Activated naive CD4-positive, alpha-beta T cell treated with anti-CD3 and anti-CD28 coated beads for 36 hours (primary cell): ENCODE results near the gene IGSF9B. TPM values are rescaled to one million over a fixed set of nuclear protein-coding genes. Genes with fewer than 3 reads are reported as not detected.

ENCODE experiments used
- CTCF ChIA-PET: fragments of 350-600 bp; sonication (Branson Sonifier 250); formaldehyde crosslinking; loops from one replicate; lab custom pipeline; 2021; ENCODE audit warnings: antibody characterized with exemption; lab: Charles Lee
- DNase-seq: peaks from one replicate; pipeline ENCODE4 v3.0.0-alpha.2; 2020
- H3K27ac Mint-ChIP-seq: one replicate; pipeline ENCODE4 v1.8.0; 2021; ENCODE audit warnings: mild to moderate bottlenecking, mixed read lengths
- H3K27me3 Mint-ChIP-seq: one replicate; pipeline ENCODE4 v1.8.0; 2021; ENCODE audit warnings: low read depth, mixed read lengths
- H3K36me3 Mint-ChIP-seq: one replicate; pipeline ENCODE4 v1.8.0; 2021; ENCODE audit warnings: low read depth, mixed read lengths
- H3K4me1 Mint-ChIP-seq: one replicate; pipeline ENCODE4 v1.8.0; 2021; ENCODE audit warnings: low read depth, mixed read lengths
- H3K4me3 Mint-ChIP-seq: one replicate; pipeline ENCODE4 v1.8.0; 2021; ENCODE audit warnings: mild to moderate bottlenecking, moderate library complexity, mixed read lengths
- H3K9me3 Mint-ChIP-seq: one replicate; pipeline ENCODE4 v1.8.0; 2021; ENCODE audit warnings: mixed read lengths
- intact Hi-C: fragments of 100-400 bp; cut with micrococcal nuclease; formaldehyde crosslinking; loops from one replicate; pipeline ENCODE4 v1.15.1; 2023
- total RNA-seq, 2 experiments: library from RNA; stranded (reverse); gene quantifications; one replicate each; pipeline ENCODE4 v1.2.3, GENCODE V29; 2021

The IGSF9B gene
- total RNA-seq, 2 experiments from 2014 or later = 26.5 to 34.0 TPM

GRCh38 chr11:133982151-133982550 lies 25.4 kb upstream of the IGSF9B start:
- CTCF ChIA-PET = interaction anchor here (1.3 kb wide), 1 partner anchor 68 kb away, joined by 3 read pairs; no protein-coding TSS in a partner anchor
- Mint-ChIP-seq H3K27ac (no peak overlapping the region), H3K9me3 (no peaks in the 10 kb centered on the region), H3K4me1 (no peaks in the 10 kb centered on the region), H3K36me3 (no peaks in the 10 kb centered on the region), H3K27me3 (no peaks in the 10 kb centered on the region), H3K4me3 (no peak overlapping the region)
- intact Hi-C loops = no loop called here
- no peak for DNase-seq

DNA sequence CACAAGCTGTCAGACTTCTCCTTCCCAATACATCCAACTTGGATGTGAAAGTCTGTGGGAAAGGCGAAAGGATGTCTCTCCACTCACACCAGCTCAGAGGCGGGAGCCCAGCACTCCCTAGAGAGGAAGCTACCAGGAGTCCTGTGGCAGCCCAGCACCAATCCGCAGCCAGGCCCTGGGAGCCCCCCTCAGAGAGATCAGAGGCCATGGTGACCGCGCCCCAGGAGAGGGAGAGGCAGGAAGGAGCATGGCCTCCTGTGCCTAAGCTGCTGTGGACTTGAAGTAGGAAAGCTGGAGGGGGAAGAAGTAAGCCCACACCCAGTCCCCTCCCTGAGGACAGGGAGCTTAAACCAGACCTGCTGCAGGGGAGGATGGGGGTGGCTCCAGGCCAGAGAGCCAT lies 24.4 kb upstream of the IGSF9B start:
- no peak overlapping the region for H3K27ac Mint-ChIP-seq
- H3K36me3 Mint-ChIP-seq = no peaks in the 10 kb centered on the region
- no peaks in the 10 kb centered on the region for H3K9me3 Mint-ChIP-seq
- intact Hi-C loops = no loop called here
- no peaks in the 10 kb centered on the region for H3K27me3 Mint-ChIP-seq
- CTCF ChIA-PET = no interaction called here
- H3K4me3 Mint-ChIP-seq = no peak overlapping the region
- H3K4me1 Mint-ChIP-seq = no peaks in the 10 kb centered on the region
- DNase-seq = no peak

GRCh38 chr11:133980665-133981064 lies 23.9 kb upstream of the IGSF9B start:
- no peak for DNase-seq
- no peak overlapping the region for H3K4me3 Mint-ChIP-seq
- no peaks in the 10 kb centered on the region for H3K27me3 Mint-ChIP-seq
- intact Hi-C loops = no loop called here
- no peaks in the 10 kb centered on the region for H3K9me3 Mint-ChIP-seq
- no peaks in the 10 kb centered on the region for H3K36me3 Mint-ChIP-seq
- CTCF ChIA-PET = no interaction called here
- no peaks in the 10 kb centered on the region for H3K4me1 Mint-ChIP-seq
- H3K27ac Mint-ChIP-seq = no peak overlapping the region

DNA sequence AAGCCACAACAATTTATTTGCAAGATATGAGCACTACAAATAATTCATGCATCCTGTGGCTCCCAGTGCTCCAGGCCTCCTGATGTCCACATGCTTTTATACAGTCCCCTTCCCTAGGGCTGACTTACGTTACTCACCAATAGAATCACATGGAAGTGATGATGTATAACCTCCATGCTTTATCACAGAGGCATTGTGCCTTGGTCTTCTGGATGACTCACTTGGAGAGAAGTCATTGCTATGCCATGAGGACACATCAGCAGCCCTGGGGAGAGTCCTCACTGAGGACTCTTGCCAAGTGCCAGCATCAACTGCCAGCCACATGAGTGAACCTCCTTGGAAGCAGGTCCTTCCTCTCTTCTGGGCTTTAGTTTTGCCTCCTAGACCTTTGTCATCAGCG lies 22.0 kb upstream of the IGSF9B start:
- no peak overlapping the region for H3K4me3 Mint-ChIP-seq
- no peak overlapping the region for H3K27ac Mint-ChIP-seq
- intact Hi-C loops = no loop called here
- H3K27me3 Mint-ChIP-seq = peaks cover 3% of the 10 kb centered on the region
- H3K9me3 Mint-ChIP-seq = no peaks in the 10 kb centered on the region
- no peaks in the 10 kb centered on the region for H3K36me3 Mint-ChIP-seq
- CTCF ChIA-PET = no interaction called here
- no peaks in the 10 kb centered on the region for H3K4me1 Mint-ChIP-seq
- DNase-seq = no peak

DNA sequence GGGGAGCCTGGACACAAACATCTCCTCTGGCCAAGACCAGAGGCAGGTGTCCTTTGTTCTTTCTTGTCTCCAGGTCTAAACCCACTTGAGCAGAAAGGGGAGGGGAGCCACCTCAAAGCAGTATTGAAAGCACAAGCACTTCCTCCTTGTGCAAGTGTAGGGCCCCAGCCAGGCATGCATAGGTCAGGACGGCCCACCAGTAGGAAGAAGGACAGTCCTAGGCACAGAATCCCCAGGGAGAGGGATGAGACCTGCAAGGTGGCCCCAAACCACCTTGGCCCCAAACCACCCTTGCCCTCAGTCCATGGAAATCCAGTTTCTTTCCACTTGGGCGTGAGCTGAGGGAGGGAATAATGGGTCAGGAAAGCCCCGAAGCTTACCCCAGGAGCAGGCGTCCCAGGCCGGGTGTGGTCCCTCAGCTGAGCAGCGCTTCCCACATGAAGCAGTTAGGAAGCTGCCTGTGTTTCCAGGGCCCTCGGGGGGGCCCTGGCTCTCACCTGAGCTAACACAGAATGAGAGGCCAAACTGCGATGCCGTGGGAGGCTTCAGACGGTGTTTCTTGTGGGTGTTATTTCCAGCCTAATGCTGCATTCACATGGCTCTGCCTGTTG lies 20.4 kb upstream of the IGSF9B start:
- H3K4me3 Mint-ChIP-seq = no peak overlapping the region
- H3K4me1 Mint-ChIP-seq = no peaks in the 10 kb centered on the region
- CTCF ChIA-PET = no interaction called here
- H3K9me3 Mint-ChIP-seq = no peaks in the 10 kb centered on the region
- no peak for DNase-seq
- H3K27me3 Mint-ChIP-seq = peaks cover 3% of the 10 kb centered on the region
- no peak overlapping the region for H3K27ac Mint-ChIP-seq
- H3K36me3 Mint-ChIP-seq = no peaks in the 10 kb centered on the region
- intact Hi-C loops = no loop called here

DNA sequence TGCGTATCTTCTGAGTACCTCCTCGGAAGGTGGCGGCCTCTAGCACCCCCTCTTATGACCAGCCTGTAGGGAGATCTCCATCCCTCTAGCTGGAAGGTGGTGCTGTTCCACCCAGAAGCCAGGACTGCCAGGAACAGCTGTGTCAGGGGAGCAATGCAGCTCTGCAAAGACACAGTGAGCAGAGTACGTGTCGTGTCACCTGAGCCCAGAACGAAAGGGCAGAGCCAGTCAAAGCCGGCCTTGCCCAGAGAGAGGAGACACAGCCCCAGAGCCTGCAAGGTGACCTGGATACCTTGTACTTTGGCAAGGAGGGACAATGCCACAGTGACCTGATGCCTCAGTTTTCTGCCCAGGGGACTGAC lies 18.7 kb upstream of the IGSF9B start:
- Mint-ChIP-seq H3K36me3 (no peaks in the 10 kb centered on the region), H3K4me1 (no peaks in the 10 kb centered on the region), H3K27ac (no peak overlapping the region), H3K27me3 (peaks cover 3% of the 10 kb centered on the region), H3K9me3 (no peaks in the 10 kb centered on the region), H3K4me3 (no peak overlapping the region)
- intact Hi-C loops = no loop called here
- CTCF ChIA-PET = no interaction called here
- DNase-seq = no peak

- no peak for DNase-seq
- Mint-ChIP-seq H3K36me3 (no peaks in the 10 kb centered on the region), H3K27ac (no peak overlapping the region), H3K9me3 (no peaks in the 10 kb centered on the region), H3K4me3 (no peak overlapping the region), H3K4me1 (no peaks in the 10 kb centered on the region), H3K27me3 (peaks cover 3% of the 10 kb centered on the region)
- CTCF ChIA-PET = no interaction called here
- intact Hi-C loops = no loop called here
Measured at GRCh38 chr11:133974836-133975487, 18.2 kb upstream of the IGSF9B start.

DNA sequence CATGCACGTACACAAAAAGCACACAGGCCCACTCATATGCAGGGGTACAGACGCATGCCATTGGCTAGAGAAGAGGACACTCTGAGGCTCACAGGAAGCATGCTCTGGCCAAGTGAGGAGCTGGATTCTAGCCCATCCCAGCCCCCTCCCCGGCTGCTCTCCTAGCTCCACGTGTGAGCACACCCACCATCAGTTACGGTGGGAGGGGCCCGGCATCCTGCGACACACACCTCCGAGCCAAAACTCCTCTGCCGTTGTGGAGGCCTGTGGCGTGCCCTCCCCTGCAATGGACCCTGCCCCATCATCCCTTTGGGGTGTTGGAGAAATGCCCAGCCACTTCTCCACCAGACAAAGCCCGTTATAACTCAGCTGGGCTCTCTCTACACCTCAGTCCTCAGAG lies 15.1 kb upstream of the IGSF9B start:
- Mint-ChIP-seq H3K36me3 (no peaks in the 10 kb centered on the region), H3K27me3 (peaks cover 5% of the 10 kb centered on the region), H3K9me3 (no peaks in the 10 kb centered on the region), H3K27ac (no peak overlapping the region), H3K4me3 (no peak overlapping the region), H3K4me1 (peaks cover 9% of the 10 kb centered on the region)
- no peak for DNase-seq
- CTCF ChIA-PET = no interaction called here
- intact Hi-C loops = no loop called here

- DNase-seq = no peak
- H3K36me3 Mint-ChIP-seq = no peaks in the 10 kb centered on the region
- CTCF ChIA-PET = interaction anchor here (0.9 to 1.1 kb wide), 2 partner anchors 17 to 81 kb away, joined by 3 read pairs; no protein-coding TSS in a partner anchor
- intact Hi-C loops = loop anchor here (5.0 kb wide), 1 partner anchor 168 kb away; no protein-coding TSS in a partner anchor
- H3K27me3 Mint-ChIP-seq = peaks cover 2% of the 10 kb centered on the region
- no peak overlapping the region for H3K27ac Mint-ChIP-seq
- H3K9me3 Mint-ChIP-seq = no peaks in the 10 kb centered on the region
- no peak overlapping the region for H3K4me3 Mint-ChIP-seq
- peaks cover 9% of the 10 kb centered on the region for H3K4me1 Mint-ChIP-seq
Measured at GRCh38 chr11:133969112-133969511, 12.3 kb upstream of the IGSF9B start.

DNA sequence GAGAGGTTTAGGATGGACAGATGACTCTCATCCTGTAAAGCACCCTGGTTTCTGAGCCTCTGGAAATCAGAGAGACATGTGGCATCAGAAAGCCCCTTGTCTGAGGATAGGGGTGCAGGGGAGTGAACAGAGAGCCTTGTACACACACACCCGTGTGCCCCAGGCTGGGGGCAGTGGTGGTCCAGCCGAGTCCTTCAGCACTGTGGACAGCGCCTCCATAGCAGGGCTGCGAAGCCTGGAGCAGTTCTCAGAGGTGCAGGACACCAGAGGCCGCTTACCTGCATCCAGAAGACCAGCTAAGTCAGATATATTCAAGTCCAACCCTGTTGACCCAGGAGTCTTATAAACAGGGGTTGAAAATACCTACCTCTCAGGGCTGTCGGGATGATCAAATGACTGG lies 11.5 kb upstream of the IGSF9B start:
- H3K27me3 Mint-ChIP-seq = peaks cover 2% of the 10 kb centered on the region
- no peak for DNase-seq
- H3K36me3 Mint-ChIP-seq = no peaks in the 10 kb centered on the region
- peaks cover 9% of the 10 kb centered on the region for H3K4me1 Mint-ChIP-seq
- CTCF ChIA-PET = interaction anchor here (0.9 kb wide), 1 partner anchor 16 kb away, joined by 3 read pairs; no protein-coding TSS in a partner anchor
- no peaks in the 10 kb centered on the region for H3K9me3 Mint-ChIP-seq
- no peak overlapping the region for H3K27ac Mint-ChIP-seq
- intact Hi-C loops = loop anchor here (5.0 kb wide), 1 partner anchor 169 kb away; no protein-coding TSS in a partner anchor
- H3K4me3 Mint-ChIP-seq = peak overlapping the region; percentile 81

- intact Hi-C loops = loop anchor here (1.0 to 5.0 kb wide), 4 partner anchors 39 to 170 kb away; no protein-coding TSS in a partner anchor
- Mint-ChIP-seq H3K4me1 (peaks cover 9% of the 10 kb centered on the region), H3K4me3 (peak overlapping the region; percentile 81)
Measured at GRCh38 chr11:133967599-133968238, 11.0 kb upstream of the IGSF9B start.

DNA sequence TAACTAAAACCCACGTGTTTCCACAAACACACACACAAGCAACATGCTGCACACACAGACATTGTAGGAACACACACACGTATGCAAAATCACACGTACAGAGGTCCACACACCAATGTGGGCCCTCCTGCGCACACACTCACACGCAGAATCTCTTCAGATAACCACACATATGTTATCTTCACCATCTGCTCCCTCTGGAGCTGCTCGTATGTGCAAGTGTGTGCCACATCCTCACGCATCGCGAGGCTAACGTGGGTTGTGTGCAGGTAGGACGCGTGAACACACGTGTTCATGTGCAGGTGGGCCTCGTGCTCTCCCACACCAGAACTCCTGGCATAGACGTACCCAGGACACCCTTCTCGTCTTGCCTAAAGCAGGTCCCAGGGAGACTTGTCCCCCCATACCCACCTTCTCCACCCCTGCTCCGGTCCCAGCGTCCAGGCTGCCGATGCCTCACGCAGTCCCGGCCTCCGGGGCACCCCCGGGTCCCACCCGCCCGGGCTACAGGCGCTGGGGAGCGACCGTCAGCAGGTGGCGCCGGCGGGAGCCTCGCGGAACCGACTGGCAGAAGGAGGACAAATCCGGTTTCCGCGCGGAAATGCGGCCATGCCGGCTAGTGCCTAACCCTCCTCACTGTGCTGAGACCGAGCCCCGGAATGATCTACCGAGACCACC lies 10.3 kb upstream of the IGSF9B start:
- CTCF ChIA-PET = interaction anchor here (1.3 kb wide), 1 partner anchor 23 kb away, joined by 3 read pairs; no protein-coding TSS in a partner anchor

More at GRCh38 chr11:133967599-133968238, 11.0 kb upstream of the IGSF9B start:
- no peak for DNase-seq
- Mint-ChIP-seq H3K27ac (peak overlapping the region; percentile 73), H3K36me3 (no peaks in the 10 kb centered on the region), H3K9me3 (no peaks in the 10 kb centered on the region), H3K27me3 (peaks cover 2% of the 10 kb centered on the region)
- CTCF ChIA-PET = interaction anchor here (1.3 kb wide), 1 partner anchor 24 kb away, joined by 3 read pairs; no protein-coding TSS in a partner anchor

More for the DNA sequence above, 10.3 kb upstream of the IGSF9B start:
- peak; percentile 84 for DNase-seq
- Mint-ChIP-seq H3K27me3 (peaks cover 2% of the 10 kb centered on the region), H3K27ac (peak overlapping the region; percentile 73), H3K4me3 (peak overlapping the region; percentile 81), H3K9me3 (no peaks in the 10 kb centered on the region), H3K4me1 (peaks cover 9% of the 10 kb centered on the region), H3K36me3 (no peaks in the 10 kb centered on the region)
- intact Hi-C loops = loop anchor here (1.0 to 5.0 kb wide), 4 partner anchors 39 to 170 kb away; no protein-coding TSS in a partner anchor
